Measurements from ENCODE around the gene MTCH2.

DNA sequence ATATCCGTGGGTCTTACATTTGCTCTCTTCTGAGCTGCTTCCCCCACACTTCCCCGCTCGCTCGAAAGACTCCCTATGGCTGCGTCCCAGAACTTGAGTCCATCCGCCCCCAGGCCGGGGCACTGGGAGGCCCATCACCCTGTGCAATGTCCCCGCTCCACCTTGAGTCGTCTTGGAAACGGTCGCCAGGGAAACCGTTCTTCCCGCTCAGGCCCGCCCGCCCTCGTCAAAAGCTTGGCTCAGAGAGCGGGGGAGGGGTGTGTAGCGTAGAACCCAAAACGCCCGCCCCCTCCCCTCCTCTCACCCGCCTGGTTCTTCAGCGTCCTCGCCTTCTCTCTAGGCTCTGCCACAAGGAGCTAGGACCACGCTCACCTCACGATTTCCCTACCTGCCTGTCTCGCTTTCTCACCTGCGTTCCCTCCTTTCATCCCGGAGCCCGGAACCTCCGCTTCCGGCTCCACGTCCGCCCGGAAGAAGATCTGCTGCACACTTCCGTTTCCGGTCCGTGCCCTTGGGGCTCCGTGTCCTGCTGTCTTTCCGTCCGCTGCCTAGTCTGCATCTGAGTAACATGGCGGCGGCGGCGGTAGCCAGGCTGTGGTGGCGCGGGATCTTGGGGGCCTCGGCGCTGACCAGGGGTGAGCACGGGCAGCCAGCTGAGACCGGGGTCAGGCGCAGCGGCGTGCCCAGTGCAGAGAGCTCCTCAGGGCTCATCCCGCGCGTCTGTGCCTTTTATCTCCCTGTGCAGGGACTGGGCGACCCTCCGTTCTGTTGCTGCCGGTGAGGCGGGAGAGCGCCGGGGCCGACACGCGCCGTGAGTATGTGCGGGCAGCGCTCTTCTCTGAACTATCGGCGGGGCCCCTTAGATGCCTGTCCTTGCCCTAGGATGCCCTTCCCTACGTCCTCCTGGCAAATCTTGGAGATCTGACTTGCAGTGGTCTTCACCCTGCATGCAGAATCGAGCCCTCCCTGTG lies 63.5 kb downstream of the MTCH2 start, which contains the start of the genes KBTBD4 and NDUFS3:
- no peak for TF ChIP-seq CTCF (IDR thresholded peaks at IDR 0.05)
- TF ChIP-seq POLR2AphosphoS5 (IDR thresholded peaks at IDR 0.05): peak; percentile 84 to 95 (median 90)
